HG03066 (cell line): Measurements from ENCODE around the gene SYT17.

Source experiments
- ATAC-seq: cut with Tn5 transposase; IDR thresholded peaks from one replicate; pipeline ENCODE4 v1.9.1; 2021; ENCODE audit warnings: low read depth; ENCODE audit not compliant: unreplicated experiment

SYT17 gene

GRCh38 chr16:19167710-19168370 is at the start of gene SYT17:
SYT17 (plus strand) TSS chr16:19168240; CDS start chr16:19168647, 407 bp downstream.
- ATAC-seq: peak; percentile 65

GRCh38 chr16:19118938-19119431 is 49.1 kb upstream of the SYT17 start:
- no peak for ATAC-seq

GRCh38 chr16:19119564-19119963 is 48.5 kb upstream of the SYT17 start:
- no peak for ATAC-seq

- ATAC-seq: no peak
Measured at GRCh38 chr16:19123535-19124178, 44.4 kb upstream of the SYT17 start.

- no peak for ATAC-seq
Measured at GRCh38 chr16:19126300-19126699, 41.7 kb upstream of the SYT17 start.

- peak; percentile 26 for ATAC-seq
Measured at GRCh38 chr16:19127205-19127604, 40.8 kb upstream of the SYT17 start.

- ATAC-seq: peak; percentile 58
Measured at GRCh38 chr16:19127674-19128131, 40.3 kb upstream of the SYT17 start.

GRCh38 chr16:19128454-19129200 is 39.4 kb upstream of the SYT17 start:
- no peak for ATAC-seq

- ATAC-seq: no peak
Measured at GRCh38 chr16:19130385-19130784, 37.7 kb upstream of the SYT17 start.

- ATAC-seq: no peak
Measured at GRCh38 chr16:19130852-19131824, 36.9 kb upstream of the SYT17 start.

GRCh38 chr16:19131825-19132218 is 36.2 kb upstream of the SYT17 start:
- ATAC-seq: no peak

- ATAC-seq: no peak
Measured at GRCh38 chr16:19132255-19132654, 35.8 kb upstream of the SYT17 start.

GRCh38 chr16:19132898-19133297 is 35.1 kb upstream of the SYT17 start:
- ATAC-seq: no peak

GRCh38 chr16:19133600-19133999 is 34.4 kb upstream of the SYT17 start:
- no peak for ATAC-seq

- no peak for ATAC-seq
Measured at GRCh38 chr16:19135201-19135842, 32.7 kb upstream of the SYT17 start.

GRCh38 chr16:19135896-19136438 is 32.1 kb upstream of the SYT17 start:
- no peak for ATAC-seq

GRCh38 chr16:19136549-19137196 is 31.4 kb upstream of the SYT17 start:
- no peak for ATAC-seq

GRCh38 chr16:19137201-19138128 is 30.6 kb upstream of the SYT17 start:
- ATAC-seq: no peak
